ENCODE data around the gene GSDMA.

DNA sequence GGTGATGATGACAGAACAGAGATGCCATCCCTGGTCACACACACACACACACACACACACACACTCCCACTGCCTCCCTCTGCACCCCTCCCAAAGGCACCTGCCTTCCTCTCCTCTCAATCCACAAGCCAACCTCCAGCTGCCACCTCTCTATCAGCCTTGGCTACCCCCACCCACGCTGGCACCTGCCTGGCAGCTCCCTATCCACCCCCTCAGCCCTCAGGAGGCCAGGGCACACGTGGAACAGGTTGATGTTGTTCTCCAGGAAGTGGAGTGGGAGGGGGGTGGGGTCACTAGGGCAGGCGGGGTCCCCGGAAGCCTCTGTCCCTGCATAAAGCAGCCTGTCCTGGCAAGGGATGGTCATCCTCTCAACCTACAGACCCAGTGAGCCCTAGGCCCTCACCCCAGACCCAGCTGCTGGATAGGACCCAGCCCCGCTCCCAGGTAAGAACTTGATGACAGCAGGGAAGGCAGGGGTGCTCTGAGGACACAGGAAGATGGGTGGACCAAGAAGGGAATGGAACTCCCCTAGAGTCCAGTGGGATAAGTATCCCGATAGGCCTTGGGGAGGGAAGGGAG lies at the start of gene GSDMA:
- TF ChIP-seq ARID2 (IDR thresholded peaks at IDR 0.05): no peak
- TF ChIP-seq, protein P1, sequence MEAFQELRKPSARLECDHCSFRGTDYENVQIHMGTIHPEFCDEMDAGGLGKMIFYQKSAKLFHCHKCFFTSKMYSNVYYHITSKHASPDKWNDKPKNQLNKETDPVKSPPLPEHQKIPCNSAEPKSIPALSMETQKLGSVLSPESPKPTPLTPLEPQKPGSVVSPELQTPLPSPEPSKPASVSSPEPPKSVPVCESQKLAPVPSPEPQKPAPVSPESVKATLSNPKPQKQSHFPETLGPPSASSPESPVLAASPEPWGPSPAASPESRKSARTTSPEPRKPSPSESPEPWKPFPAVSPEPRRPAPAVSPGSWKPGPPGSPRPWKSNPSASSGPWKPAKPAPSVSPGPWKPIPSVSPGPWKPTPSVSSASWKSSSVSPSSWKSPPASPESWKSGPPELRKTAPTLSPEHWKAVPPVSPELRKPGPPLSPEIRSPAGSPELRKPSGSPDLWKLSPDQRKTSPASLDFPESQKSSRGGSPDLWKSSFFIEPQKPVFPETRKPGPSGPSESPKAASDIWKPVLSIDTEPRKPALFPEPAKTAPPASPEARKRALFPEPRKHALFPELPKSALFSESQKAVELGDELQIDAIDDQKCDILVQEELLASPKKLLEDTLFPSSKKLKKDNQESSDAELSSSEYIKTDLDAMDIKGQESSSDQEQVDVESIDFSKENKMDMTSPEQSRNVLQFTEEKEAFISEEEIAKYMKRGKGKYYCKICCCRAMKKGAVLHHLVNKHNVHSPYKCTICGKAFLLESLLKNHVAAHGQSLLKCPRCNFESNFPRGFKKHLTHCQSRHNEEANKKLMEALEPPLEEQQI (IDR thresholded peaks at IDR 0.05): no peak
- no peak for TF ChIP-seq POLR2A (conservative IDR thresholded peaks at IDR 0.05)
- no peak for TF ChIP-seq MBD2 (IDR thresholded peaks at IDR 0.05; ENCODE audit: borderline replicate concordance, low read depth)
- no peak for TF ChIP-seq MYBL2 (IDR thresholded peaks at IDR 0.05; ENCODE audit: low read depth)
- TF ChIP-seq MYBL2 (CRISPR knock-in tag; IDR thresholded peaks at IDR 0.05; ENCODE audit: borderline replicate concordance): no peak
- TF ChIP-seq ESRRA (IDR thresholded peaks at IDR 0.05; ENCODE audit: borderline replicate concordance, low read depth): no peak
- TF ChIP-seq GABPA (tag; conservative IDR thresholded peaks at IDR 0.05; ENCODE audit: low read depth): no peak
- TF ChIP-seq EZH2 (IDR thresholded peaks at IDR 0.05; ENCODE audit: borderline replicate concordance, low read depth, low read length): no peak
- no peak for TF ChIP-seq CBX2 (IDR thresholded peaks at IDR 0.05; ENCODE audit: insufficient read depth, low read length, poor library complexity, severe bottlenecking)
- TF ChIP-seq, protein P2, sequence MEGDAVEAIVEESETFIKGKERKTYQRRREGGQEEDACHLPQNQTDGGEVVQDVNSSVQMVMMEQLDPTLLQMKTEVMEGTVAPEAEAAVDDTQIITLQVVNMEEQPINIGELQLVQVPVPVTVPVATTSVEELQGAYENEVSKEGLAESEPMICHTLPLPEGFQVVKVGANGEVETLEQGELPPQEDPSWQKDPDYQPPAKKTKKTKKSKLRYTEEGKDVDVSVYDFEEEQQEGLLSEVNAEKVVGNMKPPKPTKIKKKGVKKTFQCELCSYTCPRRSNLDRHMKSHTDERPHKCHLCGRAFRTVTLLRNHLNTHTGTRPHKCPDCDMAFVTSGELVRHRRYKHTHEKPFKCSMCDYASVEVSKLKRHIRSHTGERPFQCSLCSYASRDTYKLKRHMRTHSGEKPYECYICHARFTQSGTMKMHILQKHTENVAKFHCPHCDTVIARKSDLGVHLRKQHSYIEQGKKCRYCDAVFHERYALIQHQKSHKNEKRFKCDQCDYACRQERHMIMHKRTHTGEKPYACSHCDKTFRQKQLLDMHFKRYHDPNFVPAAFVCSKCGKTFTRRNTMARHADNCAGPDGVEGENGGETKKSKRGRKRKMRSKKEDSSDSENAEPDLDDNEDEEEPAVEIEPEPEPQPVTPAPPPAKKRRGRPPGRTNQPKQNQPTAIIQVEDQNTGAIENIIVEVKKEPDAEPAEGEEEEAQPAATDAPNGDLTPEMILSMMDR (IDR thresholded peaks at IDR 0.05 in 2 of 3, conservative IDR thresholded peaks at IDR 0.05 in 1 of 3; ENCODE audit: insufficient read depth in 2 of 3, low read depth in 1 of 3, low read length in 3 of 3): no peak
- TF ChIP-seq SOX6 (IDR thresholded peaks at IDR 0.05): no peak
- TF ChIP-seq, protein P3, sequence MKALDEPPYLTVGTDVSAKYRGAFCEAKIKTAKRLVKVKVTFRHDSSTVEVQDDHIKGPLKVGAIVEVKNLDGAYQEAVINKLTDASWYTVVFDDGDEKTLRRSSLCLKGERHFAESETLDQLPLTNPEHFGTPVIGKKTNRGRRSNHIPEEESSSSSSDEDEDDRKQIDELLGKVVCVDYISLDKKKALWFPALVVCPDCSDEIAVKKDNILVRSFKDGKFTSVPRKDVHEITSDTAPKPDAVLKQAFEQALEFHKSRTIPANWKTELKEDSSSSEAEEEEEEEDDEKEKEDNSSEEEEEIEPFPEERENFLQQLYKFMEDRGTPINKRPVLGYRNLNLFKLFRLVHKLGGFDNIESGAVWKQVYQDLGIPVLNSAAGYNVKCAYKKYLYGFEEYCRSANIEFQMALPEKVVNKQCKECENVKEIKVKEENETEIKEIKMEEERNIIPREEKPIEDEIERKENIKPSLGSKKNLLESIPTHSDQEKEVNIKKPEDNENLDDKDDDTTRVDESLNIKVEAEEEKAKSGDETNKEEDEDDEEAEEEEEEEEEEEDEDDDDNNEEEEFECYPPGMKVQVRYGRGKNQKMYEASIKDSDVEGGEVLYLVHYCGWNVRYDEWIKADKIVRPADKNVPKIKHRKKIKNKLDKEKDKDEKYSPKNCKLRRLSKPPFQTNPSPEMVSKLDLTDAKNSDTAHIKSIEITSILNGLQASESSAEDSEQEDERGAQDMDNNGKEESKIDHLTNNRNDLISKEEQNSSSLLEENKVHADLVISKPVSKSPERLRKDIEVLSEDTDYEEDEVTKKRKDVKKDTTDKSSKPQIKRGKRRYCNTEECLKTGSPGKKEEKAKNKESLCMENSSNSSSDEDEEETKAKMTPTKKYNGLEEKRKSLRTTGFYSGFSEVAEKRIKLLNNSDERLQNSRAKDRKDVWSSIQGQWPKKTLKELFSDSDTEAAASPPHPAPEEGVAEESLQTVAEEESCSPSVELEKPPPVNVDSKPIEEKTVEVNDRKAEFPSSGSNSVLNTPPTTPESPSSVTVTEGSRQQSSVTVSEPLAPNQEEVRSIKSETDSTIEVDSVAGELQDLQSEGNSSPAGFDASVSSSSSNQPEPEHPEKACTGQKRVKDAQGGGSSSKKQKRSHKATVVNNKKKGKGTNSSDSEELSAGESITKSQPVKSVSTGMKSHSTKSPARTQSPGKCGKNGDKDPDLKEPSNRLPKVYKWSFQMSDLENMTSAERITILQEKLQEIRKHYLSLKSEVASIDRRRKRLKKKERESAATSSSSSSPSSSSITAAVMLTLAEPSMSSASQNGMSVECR (CRISPR knock-in tag; IDR thresholded peaks at IDR 0.05): no peak
- TF ChIP-seq SIRT6 (IDR thresholded peaks at IDR 0.05; ENCODE audit: low read depth, low read length): no peak
- TF ChIP-seq, protein P4, sequence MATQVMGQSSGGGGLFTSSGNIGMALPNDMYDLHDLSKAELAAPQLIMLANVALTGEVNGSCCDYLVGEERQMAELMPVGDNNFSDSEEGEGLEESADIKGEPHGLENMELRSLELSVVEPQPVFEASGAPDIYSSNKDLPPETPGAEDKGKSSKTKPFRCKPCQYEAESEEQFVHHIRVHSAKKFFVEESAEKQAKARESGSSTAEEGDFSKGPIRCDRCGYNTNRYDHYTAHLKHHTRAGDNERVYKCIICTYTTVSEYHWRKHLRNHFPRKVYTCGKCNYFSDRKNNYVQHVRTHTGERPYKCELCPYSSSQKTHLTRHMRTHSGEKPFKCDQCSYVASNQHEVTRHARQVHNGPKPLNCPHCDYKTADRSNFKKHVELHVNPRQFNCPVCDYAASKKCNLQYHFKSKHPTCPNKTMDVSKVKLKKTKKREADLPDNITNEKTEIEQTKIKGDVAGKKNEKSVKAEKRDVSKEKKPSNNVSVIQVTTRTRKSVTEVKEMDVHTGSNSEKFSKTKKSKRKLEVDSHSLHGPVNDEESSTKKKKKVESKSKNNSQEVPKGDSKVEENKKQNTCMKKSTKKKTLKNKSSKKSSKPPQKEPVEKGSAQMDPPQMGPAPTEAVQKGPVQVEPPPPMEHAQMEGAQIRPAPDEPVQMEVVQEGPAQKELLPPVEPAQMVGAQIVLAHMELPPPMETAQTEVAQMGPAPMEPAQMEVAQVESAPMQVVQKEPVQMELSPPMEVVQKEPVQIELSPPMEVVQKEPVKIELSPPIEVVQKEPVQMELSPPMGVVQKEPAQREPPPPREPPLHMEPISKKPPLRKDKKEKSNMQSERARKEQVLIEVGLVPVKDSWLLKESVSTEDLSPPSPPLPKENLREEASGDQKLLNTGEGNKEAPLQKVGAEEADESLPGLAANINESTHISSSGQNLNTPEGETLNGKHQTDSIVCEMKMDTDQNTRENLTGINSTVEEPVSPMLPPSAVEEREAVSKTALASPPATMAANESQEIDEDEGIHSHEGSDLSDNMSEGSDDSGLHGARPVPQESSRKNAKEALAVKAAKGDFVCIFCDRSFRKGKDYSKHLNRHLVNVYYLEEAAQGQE (IDR thresholded peaks at IDR 0.05; ENCODE audit: borderline replicate concordance): no peak
- TF ChIP-seq, protein P4 (CRISPR knock-in tag; IDR thresholded peaks at IDR 0.05; ENCODE audit: low read depth): no peak

Measured in K562 (cell line).